ENCODE data around the gene TSPO.

- TF ChIP-seq, protein P1, sequence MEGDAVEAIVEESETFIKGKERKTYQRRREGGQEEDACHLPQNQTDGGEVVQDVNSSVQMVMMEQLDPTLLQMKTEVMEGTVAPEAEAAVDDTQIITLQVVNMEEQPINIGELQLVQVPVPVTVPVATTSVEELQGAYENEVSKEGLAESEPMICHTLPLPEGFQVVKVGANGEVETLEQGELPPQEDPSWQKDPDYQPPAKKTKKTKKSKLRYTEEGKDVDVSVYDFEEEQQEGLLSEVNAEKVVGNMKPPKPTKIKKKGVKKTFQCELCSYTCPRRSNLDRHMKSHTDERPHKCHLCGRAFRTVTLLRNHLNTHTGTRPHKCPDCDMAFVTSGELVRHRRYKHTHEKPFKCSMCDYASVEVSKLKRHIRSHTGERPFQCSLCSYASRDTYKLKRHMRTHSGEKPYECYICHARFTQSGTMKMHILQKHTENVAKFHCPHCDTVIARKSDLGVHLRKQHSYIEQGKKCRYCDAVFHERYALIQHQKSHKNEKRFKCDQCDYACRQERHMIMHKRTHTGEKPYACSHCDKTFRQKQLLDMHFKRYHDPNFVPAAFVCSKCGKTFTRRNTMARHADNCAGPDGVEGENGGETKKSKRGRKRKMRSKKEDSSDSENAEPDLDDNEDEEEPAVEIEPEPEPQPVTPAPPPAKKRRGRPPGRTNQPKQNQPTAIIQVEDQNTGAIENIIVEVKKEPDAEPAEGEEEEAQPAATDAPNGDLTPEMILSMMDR (IDR thresholded peaks at IDR 0.05), result no peak
- TF ChIP-seq POLR2AphosphoS5 (IDR thresholded peaks at IDR 0.05), result no peak
- no peak for TF ChIP-seq EP300 (IDR thresholded peaks at IDR 0.05; ENCODE audit: low read depth)
- no peak for TF ChIP-seq POLR2A (IDR thresholded peaks at IDR 0.05)
Observed at GRCh38 chr22:43118024-43118849, 33.1 kb upstream of the TSPO start.
